ENCODE results near the gene CELF1. TPM values are rescaled to one million over a fixed set of nuclear protein-coding genes. Genes with fewer than 3 reads are reported as not detected.
"Not testable (repeated sequence)": the region's sequence is repeated elsewhere in the genome, so short reads cannot be mapped to it uniquely, and the experiment has no call there.

The CELF1 gene
- polyA plus RNA-seq, 12 donors: 58.2 to 126 (median 79.2) TPM

- not testable (repeated sequence) for DNase-seq
Measured at GRCh38 chr11:47546274-47546673, 6.7 kb downstream of the CELF1 start.

DNA sequence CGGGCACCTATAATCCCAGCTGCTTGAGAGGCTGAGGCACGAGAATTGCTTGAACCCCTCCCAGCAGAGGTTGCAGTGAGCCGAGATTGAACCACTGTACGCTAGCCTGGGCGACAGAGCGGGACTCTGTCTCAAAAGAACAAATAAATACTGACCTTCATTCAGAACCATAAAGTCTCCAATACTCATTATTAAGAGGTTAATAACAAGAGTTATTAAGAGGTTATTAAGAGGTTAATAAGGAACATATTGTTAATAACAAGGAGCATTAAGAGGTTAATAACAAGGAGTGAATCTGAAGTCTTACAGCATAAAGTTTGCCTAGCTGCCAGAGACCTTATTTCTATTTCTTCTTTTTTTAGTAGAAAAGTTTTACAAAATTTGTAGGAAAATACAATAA lies 7.6 kb downstream of the CELF1 start:
- no peak for DNase-seq

DNA sequence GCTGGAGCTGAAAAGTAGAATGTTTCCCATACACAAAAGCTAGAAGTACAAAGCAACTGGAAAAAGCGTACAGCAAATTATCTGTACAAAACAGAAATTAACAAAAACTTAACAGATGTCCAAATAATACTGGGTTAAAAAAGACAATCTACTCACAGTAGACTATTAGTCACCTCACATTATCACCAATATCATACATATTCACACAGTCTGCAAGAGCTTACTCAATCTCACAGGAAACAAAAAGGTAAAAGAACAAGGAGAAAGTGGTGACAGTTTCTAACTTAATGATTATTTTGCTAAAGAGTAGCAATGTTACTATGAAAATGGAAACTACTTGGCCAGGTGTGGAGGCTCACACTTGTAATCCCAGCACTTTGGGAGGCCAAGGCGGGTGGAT lies 11.9 kb downstream of the CELF1 start:
- DNase-seq: no peak

- DNase-seq: no peak
Measured at GRCh38 chr11:47539681-47540039, 13.3 kb downstream of the CELF1 start.

GRCh38 chr11:47538741-47539565 lies 14.0 kb downstream of the CELF1 start:
- no peak for DNase-seq

DNA sequence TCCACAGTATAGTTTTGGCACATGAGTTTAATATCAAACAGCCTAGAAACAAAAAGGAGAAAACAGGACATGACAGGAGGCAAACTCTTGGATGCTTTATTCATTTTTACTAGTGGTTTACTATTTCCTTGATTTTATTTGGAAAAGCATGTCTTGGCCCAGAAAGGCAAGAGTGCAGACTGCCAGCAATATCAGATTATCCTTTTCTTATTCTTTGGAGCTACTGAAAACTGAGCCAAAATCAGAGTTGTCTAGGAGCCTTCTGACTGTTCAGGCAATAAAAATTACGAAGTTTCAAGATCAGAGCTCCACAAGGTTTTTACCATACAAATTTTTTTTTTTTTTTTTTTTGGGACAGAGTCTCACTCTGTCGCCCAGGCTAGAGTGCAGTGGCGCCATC lies 16.0 kb downstream of the CELF1 start:
- DNase-seq: peak; percentile 44

GRCh38 chr11:47534704-47535251 lies 18.2 kb downstream of the CELF1 start:
- DNase-seq: no peak

DNA sequence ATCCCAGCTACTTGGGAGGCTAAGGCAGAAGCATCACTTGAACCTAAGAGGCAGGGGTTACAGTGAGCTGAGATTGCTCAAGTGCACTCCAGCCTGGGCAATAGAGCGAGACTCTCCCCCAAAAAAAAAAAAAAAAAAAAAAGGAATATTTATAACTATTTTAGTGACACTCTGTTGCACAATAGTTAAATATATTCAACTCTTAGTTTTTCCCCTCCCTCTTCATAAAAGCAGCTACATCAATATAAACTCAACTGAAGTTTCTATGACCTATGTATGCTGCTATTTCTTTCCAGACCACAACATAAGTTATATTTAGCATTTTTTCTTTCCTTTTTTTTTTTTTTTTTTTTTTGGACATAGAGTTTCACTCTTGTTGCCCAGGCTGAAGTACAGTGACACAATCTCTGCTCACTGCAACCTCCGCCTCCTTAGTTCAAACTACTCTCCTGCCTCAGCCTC lies 19.2 kb downstream of the CELF1 start:
- DNase-seq: no peak

DNA sequence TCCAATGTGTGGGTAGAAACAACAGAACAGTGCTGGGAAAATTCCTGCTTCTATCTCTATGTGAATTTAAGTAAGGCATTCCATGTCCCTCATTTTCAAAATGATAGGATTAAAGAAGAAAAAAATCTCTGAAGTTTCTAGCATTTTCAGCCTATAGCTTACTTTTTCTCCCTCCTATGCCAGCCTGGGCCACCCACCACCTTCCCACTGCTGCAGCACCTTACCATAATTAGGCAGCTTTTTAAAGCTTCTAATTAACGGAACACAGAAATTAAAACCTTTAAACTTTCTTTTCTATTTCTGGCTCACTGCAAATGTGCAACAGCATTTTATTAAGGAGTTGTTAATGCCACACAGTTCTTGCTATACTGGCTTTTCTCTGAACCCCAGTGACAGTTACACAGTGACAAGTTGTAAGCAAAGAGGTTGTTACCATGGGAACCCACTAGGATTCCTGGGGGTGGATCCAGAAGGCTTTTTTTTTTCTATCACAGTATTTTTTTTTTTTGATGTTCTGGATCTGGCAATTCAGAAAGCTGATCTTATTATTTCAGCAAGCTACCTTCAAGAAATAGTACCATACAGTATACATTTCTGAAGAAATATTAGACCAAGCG lies 20.2 kb downstream of the CELF1 start:
- DNase-seq: no peak

GRCh38 chr11:47531666-47532065 lies 21.3 kb downstream of the CELF1 start:
- no peak for DNase-seq

DNA sequence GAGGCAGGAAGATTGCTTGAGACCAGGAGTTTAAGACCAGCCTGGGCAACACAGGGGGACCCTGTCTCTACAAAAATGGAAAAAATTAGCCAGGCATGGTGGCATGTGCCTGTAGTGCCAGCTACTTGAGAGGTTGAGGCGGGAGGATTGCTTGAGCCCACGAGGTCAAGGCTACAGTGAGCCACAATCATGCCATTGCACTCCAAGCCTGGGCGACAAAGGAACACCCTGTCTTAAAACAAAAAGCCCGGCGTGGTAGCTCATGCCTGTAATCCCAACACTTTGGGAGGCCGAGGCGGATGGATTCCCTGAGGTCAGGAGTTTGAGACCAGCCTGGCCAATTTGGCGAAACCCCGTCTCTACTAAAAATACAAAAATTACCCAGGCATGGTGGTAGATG lies 22.2 kb downstream of the CELF1 start:
- not testable (repeated sequence) for DNase-seq

DNA sequence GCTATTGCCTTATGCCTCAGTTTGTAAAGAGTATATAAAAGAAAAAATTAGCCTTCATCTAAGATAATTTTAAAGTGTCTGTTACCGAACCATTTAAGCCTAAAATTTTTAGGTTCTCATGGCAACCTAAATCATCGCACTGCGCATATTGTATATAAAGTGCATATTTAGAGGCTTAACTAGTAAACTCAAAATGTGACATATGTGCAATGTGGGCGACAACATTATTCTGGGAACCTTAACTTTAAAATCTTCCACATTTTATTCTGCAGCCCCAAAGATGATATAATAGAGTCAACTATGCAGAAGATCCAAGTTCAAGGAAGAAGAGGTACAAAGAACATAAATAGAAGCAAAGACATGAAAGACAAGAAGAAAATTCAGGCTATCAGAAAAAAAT lies 23.0 kb downstream of the CELF1 start:
- DNase-seq: no peak

DNA sequence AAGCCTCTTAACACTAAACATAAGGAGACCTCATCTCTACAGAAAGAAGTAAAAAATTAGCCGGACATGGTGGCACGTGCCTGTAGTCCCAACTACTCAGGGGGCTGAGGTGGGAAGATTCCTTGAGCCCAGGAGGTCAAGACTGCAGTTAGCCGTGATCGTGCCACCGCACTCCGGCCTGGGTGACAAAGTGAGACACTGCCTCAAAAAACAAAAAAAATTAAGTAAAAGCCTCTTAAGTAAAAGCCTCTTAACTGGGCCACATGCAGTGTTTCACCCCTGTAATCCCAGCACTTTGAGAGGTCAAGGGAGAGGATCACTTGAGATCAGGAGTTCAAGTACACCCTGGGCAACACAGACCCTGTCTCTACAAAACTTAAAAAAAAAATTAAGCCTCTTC lies 25.7 kb downstream of the CELF1 start:
- no peak for DNase-seq

GRCh38 chr11:47526032-47526431 lies 26.9 kb downstream of the CELF1 start:
- not testable (repeated sequence) for DNase-seq

GRCh38 chr11:47524291-47524874 lies 28.5 kb downstream of the CELF1 start:
- DNase-seq: no peak

DNA sequence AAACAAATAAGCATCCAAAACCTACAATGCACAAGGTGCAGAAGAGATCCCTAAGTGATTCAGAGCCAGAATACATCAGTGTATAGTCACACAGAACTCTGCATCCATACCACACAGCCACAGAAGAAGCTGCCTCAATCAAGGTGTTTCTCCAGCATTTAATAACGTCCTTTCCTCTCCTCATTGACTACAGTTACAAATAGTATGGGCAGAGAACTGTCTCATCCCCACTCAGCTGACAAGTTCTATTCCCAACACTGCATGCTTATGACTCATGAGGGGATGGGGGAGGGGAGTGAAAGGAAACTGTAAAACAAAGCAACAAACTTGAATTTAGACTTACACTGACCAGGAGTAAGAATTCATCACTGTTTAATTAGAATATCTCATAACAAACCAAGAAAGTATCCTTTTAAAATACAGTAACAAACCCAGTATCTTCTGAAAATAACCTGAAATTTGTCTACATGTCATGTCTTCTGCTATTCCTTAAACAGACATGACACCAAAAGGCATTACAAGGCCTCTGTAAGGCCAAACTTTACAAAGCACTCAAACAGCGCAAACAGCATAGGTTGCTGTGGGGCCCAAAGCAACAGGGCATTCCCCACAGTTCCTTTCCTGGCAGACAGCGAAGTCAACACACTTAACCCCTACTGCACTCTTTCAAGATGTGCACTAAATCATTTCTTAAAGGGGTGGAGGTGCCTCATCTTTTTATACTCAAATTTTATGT lies 29.3 kb downstream of the CELF1 start:
- peak; percentile 46 for DNase-seq

- no peak for DNase-seq
Measured at GRCh38 chr11:47518212-47518964, 34.5 kb downstream of the CELF1 start.

DNA sequence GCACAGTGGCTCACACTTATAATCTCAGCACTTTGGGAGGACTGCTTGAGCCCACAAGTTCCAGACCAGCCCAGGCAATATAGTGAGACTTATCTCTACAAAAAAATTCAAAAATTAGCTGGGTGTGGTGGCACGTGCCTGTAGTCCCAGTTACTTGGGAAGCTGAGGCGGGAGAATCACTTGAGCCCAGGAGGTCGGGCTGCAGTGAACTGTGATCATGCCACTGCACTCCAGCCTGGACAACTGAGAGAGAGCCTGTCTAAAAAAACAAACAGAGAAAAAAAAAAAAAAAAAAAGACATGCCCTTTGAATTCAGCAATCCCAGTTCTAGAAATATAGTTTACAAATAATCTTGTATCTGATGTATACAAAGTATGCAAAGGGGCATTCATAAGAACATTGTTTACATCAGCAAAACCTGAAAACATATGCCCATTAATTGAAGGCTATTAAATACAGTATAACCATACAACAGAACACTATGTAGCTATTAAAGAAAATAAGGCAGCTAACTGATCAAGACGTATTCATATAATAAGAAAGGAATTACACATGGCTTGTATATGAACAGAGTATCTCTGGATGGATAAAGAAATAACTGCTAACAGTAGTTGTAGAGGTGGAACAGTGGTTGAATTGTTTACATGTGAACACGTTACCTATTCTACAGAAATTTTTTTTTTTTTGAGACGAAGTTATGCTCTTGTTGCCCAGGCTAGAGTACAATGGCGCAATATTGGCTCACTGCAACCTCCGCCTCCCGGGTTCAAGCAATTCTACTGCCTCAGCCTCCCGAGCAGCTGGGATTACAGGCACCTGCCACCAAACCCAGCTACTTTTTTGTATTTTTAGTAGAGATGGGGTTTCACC lies 35.7 kb downstream of the CELF1 start:
- DNase-seq: no peak

- no peak for DNase-seq
Measured at GRCh38 chr11:47516155-47516554, 36.8 kb downstream of the CELF1 start.
